Measurements from ENCODE around the gene HIVEP1.

The HIVEP1 gene

DNA sequence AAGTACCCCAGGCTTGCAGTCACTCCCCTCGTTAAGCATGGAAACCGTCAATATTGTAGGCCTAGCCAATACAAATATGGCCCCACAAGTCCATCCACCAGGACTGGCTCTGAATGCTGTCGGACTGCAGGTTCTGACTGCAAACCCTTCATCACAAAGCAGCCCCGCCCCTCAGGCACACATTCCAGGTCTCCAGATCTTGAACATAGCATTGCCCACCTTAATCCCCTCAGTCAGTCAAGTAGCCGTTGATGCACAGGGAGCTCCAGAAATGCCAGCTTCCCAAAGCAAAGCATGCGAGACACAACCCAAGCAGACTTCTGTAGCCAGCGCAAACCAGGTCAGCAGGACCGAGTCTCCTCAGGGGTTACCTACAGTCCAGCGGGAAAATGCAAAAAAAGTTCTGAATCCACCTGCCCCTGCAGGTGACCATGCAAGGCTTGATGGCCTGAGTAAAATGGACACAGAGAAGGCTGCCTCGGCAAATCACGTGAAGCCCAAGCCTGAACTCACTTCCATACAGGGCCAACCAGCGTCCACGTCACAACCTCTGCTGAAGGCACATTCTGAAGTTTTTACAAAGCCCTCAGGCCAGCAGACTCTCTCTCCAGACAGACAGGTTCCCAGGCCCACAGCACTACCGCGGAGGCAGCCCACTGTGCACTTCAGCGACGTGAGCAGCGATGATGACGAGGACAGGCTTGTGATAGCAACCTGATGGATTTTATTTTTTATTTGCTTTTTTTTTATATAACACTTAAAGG, 151.8 kb downstream of the HIVEP1 start:
- no peaks in the 10 kb centered on the region for H3K4me1 ChIP-seq
- no peak overlapping the region for H3K27ac ChIP-seq
- no peaks in the 10 kb centered on the region for H3K36me3 ChIP-seq (ENCODE audit: control insufficient read depth, insufficient read depth, low read length)
- no peak overlapping the region for H3K4me2 ChIP-seq (ENCODE audit: low read length)
- H3K9ac ChIP-seq = no peak overlapping the region
- no peak overlapping the region for H2AFZ ChIP-seq
- no peaks in the 10 kb centered on the region for H3K79me2 ChIP-seq
- TF ChIP-seq CTCF (IDR thresholded peaks at IDR 0.05) = no peak
- no peak overlapping the region for H3K4me3 ChIP-seq (ENCODE audit: low read depth, low read length)
- H3K27me3 ChIP-seq (ENCODE audit: control insufficient read depth, insufficient read depth, low read length) = no peaks in the 10 kb centered on the region
- no peaks in the 10 kb centered on the region for H3K9me3 ChIP-seq (ENCODE audit: control insufficient read depth, low read length)

DNA sequence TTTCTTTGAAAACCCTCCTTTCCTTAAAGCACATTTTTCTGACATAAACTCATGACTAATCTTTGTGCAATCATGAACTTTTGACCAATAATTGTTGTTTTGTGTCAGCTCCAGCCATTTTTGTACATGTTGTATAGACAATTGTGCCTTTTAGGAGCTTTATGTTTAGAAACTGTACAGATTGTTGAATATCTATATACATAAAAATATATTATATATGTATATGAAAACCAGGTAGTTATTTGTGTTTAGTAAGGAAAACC, 152.3 kb downstream of the HIVEP1 start:
- no peak overlapping the region for H3K4me2 ChIP-seq (ENCODE audit: low read length)
- no peaks in the 10 kb centered on the region for H3K79me2 ChIP-seq
- no peak overlapping the region for H2AFZ ChIP-seq
- H3K4me1 ChIP-seq = no peaks in the 10 kb centered on the region
- no peak overlapping the region for H3K27ac ChIP-seq
- no peaks in the 10 kb centered on the region for H3K36me3 ChIP-seq (ENCODE audit: control insufficient read depth, insufficient read depth, low read length)
- no peak overlapping the region for H3K4me3 ChIP-seq (ENCODE audit: low read depth, low read length)
- H3K27me3 ChIP-seq (ENCODE audit: control insufficient read depth, insufficient read depth, low read length) = no peaks in the 10 kb centered on the region
- no peak overlapping the region for H3K9ac ChIP-seq
- no peak for TF ChIP-seq CTCF (IDR thresholded peaks at IDR 0.05)
- H3K9me3 ChIP-seq (ENCODE audit: control insufficient read depth, low read length) = no peaks in the 10 kb centered on the region

DNA sequence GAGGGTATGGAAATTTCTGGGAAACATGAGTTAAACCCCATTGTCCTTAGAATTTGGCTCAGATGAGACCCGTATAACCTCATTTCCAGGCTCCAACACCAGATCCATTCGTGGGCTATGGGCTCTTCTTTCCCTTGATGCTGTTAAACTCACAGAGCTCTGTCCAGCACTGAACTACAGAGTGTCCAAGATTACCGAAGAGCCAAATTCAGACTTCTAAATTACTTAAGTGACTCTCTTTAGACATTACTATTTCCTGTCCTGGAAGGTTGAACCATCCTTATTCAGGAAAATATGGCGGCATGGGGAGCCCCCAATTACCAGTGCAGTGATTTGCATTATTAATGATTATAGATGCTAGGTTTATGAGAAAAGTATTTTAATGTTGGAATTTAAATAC, 153.2 kb downstream of the HIVEP1 start:
- H3K4me3 ChIP-seq (ENCODE audit: low read depth, low read length) = no peak overlapping the region
- H3K9me3 ChIP-seq (ENCODE audit: control insufficient read depth, low read length) = no peaks in the 10 kb centered on the region

GRCh38 chr6:12165722-12166280, 153.7 kb downstream of the HIVEP1 start:
- no peak for TF ChIP-seq CTCF (IDR thresholded peaks at IDR 0.05)
- no peaks in the 10 kb centered on the region for H3K9me3 ChIP-seq (ENCODE audit: control insufficient read depth, low read length)
- H3K4me2 ChIP-seq (ENCODE audit: low read length) = no peak overlapping the region
- no peak overlapping the region for H3K4me3 ChIP-seq (ENCODE audit: low read depth, low read length)
- no peaks in the 10 kb centered on the region for H3K79me2 ChIP-seq
- no peak overlapping the region for H3K27ac ChIP-seq
- no peaks in the 10 kb centered on the region for H3K36me3 ChIP-seq (ENCODE audit: control insufficient read depth, insufficient read depth, low read length)
- H3K9ac ChIP-seq = no peak overlapping the region
- no peak overlapping the region for H2AFZ ChIP-seq
- no peaks in the 10 kb centered on the region for H3K4me1 ChIP-seq
- H3K27me3 ChIP-seq (ENCODE audit: control insufficient read depth, insufficient read depth, low read length) = no peaks in the 10 kb centered on the region

More for the DNA sequence above, 153.2 kb downstream of the HIVEP1 start:
- H3K4me2 ChIP-seq (ENCODE audit: low read length) = no peak overlapping the region
- TF ChIP-seq CTCF (IDR thresholded peaks at IDR 0.05) = no peak
- H3K36me3 ChIP-seq (ENCODE audit: control insufficient read depth, insufficient read depth, low read length) = no peaks in the 10 kb centered on the region
- no peak overlapping the region for H3K9ac ChIP-seq
- no peaks in the 10 kb centered on the region for H3K79me2 ChIP-seq
- no peak overlapping the region for H2AFZ ChIP-seq
- no peaks in the 10 kb centered on the region for H3K27me3 ChIP-seq (ENCODE audit: control insufficient read depth, insufficient read depth, low read length)
- H3K4me1 ChIP-seq = no peaks in the 10 kb centered on the region
- no peak overlapping the region for H3K27ac ChIP-seq

DNA sequence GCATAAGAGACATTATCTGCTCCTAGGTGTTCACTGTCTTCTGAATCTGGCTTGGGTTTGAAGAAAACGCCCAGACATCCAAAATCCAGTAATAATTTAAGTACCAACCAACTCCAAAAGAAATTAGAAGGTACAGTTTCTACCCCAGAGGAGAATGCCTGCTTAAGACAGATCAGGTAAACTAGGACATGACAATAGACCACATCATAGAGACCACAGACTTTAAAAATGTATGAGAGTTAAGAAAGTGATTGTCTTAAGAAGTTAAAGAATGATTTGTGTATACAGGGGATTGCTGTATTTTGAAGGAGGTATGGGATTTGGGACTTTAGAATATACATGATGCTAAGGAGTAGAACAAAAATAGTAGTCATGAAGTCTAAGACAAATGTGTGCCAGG, 157.3 kb downstream of the HIVEP1 start:
- Histone ChIP-seq H3K4me1 (no peaks in the 10 kb centered on the region), H2AFZ (no peak overlapping the region), H3K27ac (no peak overlapping the region), H3K9me3 (ENCODE audit: control insufficient read depth, low read length) (no peaks in the 10 kb centered on the region), H3K79me2 (no peaks in the 10 kb centered on the region), H3K9ac (no peak overlapping the region), H3K4me3 (ENCODE audit: low read depth, low read length) (no peak overlapping the region), H3K27me3 (ENCODE audit: control insufficient read depth, insufficient read depth, low read length) (no peaks in the 10 kb centered on the region), H3K4me2 (ENCODE audit: low read length) (no peak overlapping the region), H3K36me3 (ENCODE audit: control insufficient read depth, insufficient read depth, low read length) (no peaks in the 10 kb centered on the region)
- TF ChIP-seq CTCF (IDR thresholded peaks at IDR 0.05) = no peak
